Trophoblast cell (in vitro differentiated cells and primary cell): ENCODE results near the gene USP17L19. TPM values are rescaled to one million over a fixed set of nuclear protein-coding genes. Genes with fewer than 3 reads are reported as not detected.
"Not testable (repeated sequence)": the region's sequence is repeated elsewhere in the genome, so short reads cannot be mapped to it uniquely, and the experiment has no call there.

Experiments used
- DNase-seq, 2 donors: peaks; one replicate each; pipeline ENCODE4 v3.0.0-alpha.2; 2016
- H2AFZ ChIP-seq: 2 replicates; pipeline ENCODE4 v1.6.1; 2013; ENCODE audit warnings: low read length, moderate library complexity, mild to moderate bottlenecking; ENCODE audit not compliant: insufficient read depth, poor library complexity
- H2AK5ac ChIP-seq: 2 replicates; pipeline ENCODE4 v1.6.1; 2013; ENCODE audit warnings: mild to moderate bottlenecking, low read length
- H2BK120ac ChIP-seq: 2 replicates; pipeline ENCODE4 v1.6.1; 2013; ENCODE audit warnings: low read length, mild to moderate bottlenecking, moderate library complexity; ENCODE audit not compliant: insufficient read depth, poor library complexity
- H2BK12ac ChIP-seq: 2 replicates; pipeline ENCODE4 v1.6.1; 2013; ENCODE audit warnings: mild to moderate bottlenecking, low read length, moderate library complexity
- H2BK5ac ChIP-seq: 2 replicates; pipeline ENCODE4 v1.6.1; 2013; ENCODE audit warnings: low read length, low read depth, moderate library complexity, mild to moderate bottlenecking; ENCODE audit not compliant: poor library complexity
- H3K14ac ChIP-seq: 2 replicates; pipeline ENCODE4 v1.6.1; 2013; ENCODE audit warnings: mild to moderate bottlenecking, low read length
- H3K18ac ChIP-seq: 2 replicates; pipeline ENCODE4 v1.6.1; 2013; ENCODE audit warnings: mild to moderate bottlenecking, low read length
- H3K23ac ChIP-seq: 2 replicates; pipeline ENCODE4 v1.6.1; 2013; ENCODE audit warnings: low read length
- H3K27ac ChIP-seq: 2 replicates; pipeline ENCODE4 v1.5.1; 2013; ENCODE audit warnings: low read depth, mild to moderate bottlenecking, inconsistent platforms, low read length, moderate library complexity
- H3K27me3 ChIP-seq: 2 replicates; pipeline ENCODE4 v1.6.1; 2013; ENCODE audit warnings: inconsistent platforms, mild to moderate bottlenecking, low read length, moderate library complexity; ENCODE audit not compliant: insufficient read depth
- H3K36me3 ChIP-seq, 2 experiments: 1 replicate in 1 of 2; 2 replicates in 1 of 2; pipeline ENCODE4 v1.6.1; 2013; ENCODE audit warnings: low read length in 2 of 2, mild to moderate bottlenecking in 2 of 2, moderate library complexity in 1 of 2; ENCODE audit not compliant: insufficient read depth in 2 of 2, control insufficient read depth in 1 of 2
- H3K4ac ChIP-seq: 2 replicates; pipeline ENCODE4 v1.6.1; 2013; ENCODE audit warnings: low read depth, mild to moderate bottlenecking, low read length, moderate library complexity
- H3K4me1 ChIP-seq, 2 experiments: 1 replicate in 1 of 2; 2 replicates in 1 of 2; pipeline ENCODE4 v1.6.1; 2013; ENCODE audit warnings: low read length in 2 of 2, mild to moderate bottlenecking in 2 of 2, moderate library complexity in 1 of 2; ENCODE audit not compliant: insufficient read depth in 2 of 2, control insufficient read depth in 1 of 2
- H3K4me2 ChIP-seq: 2 replicates; pipeline ENCODE4 v1.6.1; 2013; ENCODE audit warnings: inconsistent platforms, mild to moderate bottlenecking, low read length, moderate library complexity
- H3K4me3 ChIP-seq: 2 replicates; pipeline ENCODE4 v1.5.1; 2013; ENCODE audit warnings: mild to moderate bottlenecking, low read depth, low read length, inconsistent platforms
- H3K79me1 ChIP-seq: one replicate; pipeline ENCODE4 v1.6.1; 2013; ENCODE audit warnings: low read length
- H3K79me2 ChIP-seq: 2 replicates; pipeline ENCODE4 v1.6.1; 2013; ENCODE audit warnings: low read length, mild to moderate bottlenecking; ENCODE audit not compliant: control insufficient read depth, insufficient read depth, poor library complexity
- H3K9ac ChIP-seq: 2 replicates; pipeline ENCODE4 v1.6.1; 2013; ENCODE audit warnings: mild to moderate bottlenecking, low read length
- H3K9me3 ChIP-seq: 2 replicates; pipeline ENCODE4 v1.6.1; 2013; ENCODE audit warnings: low read depth, mild to moderate bottlenecking, control low read depth, inconsistent platforms, low read length; ENCODE audit not compliant: insufficient read depth
- H4K12ac ChIP-seq: 2 replicates; pipeline ENCODE4 v1.6.1; 2013; ENCODE audit warnings: low read depth, mild to moderate bottlenecking, low read length, moderate library complexity
- H4K8ac ChIP-seq: 2 replicates; pipeline ENCODE4 v1.6.1; 2013; ENCODE audit warnings: low read depth, mild to moderate bottlenecking, low read length, moderate library complexity
- H4K91ac ChIP-seq: one replicate; pipeline ENCODE4 v1.6.1; 2013; ENCODE audit warnings: low read depth, mild to moderate bottlenecking, low read length, moderate library complexity
- WGBS: extraction: QIAGEN DNeasy Blood & Tissue Kit; methylation state at CpG from one replicate; pipeline ENCODE4 v1.1.7; 2013; ENCODE audit warnings: missing lambda C conversion rate; ENCODE audit not compliant: insufficient read length, insufficient coverage; ENCODE audit errors: extremely low coverage; 5-methylcytosine and 5-hydroxymethylcytosine counted together
- polyA plus RNA-seq: library from polyadenylated mRNA; stranded (reverse); fragments of 200-250 nt; gene quantifications from 2 replicates; pipeline ENCODE4 v1.2.3, GENCODE V29; 2013

Gene USP17L19
- polyA plus RNA-seq: not detected in 2 replicates

- H3K9ac ChIP-seq, H4K91ac ChIP-seq, H3K27ac ChIP-seq, H3K9me3 ChIP-seq, H2BK12ac ChIP-seq, H2BK120ac ChIP-seq, H3K79me1 ChIP-seq, H2AK5ac ChIP-seq, H2AFZ ChIP-seq, H4K8ac ChIP-seq, H3K14ac ChIP-seq, H3K36me3 ChIP-seq, H3K4me3 ChIP-seq, H4K12ac ChIP-seq, H3K4me1 ChIP-seq, DNase-seq, H3K23ac ChIP-seq, H3K4ac ChIP-seq, H3K27me3 ChIP-seq, H3K79me2 ChIP-seq, H2BK5ac ChIP-seq, H3K4me2 ChIP-seq, H3K18ac ChIP-seq: not testable (repeated sequence)
- no CpG with 5 or more reads among the region's 13 CpGs for WGBS
These were observed at the start of gene USP17L19 for GRCh38 chr4:9253078-9253477. Gene USP17L19 (plus strand): TSS chr4:9253378. CDS start chr4:9253378, 0 bp downstream.

GRCh38 chr4:9210357-9210756 is 42.8 kb upstream of the USP17L19 start, which contains the start of gene USP17L10:
Gene USP17L10 (plus strand): TSS chr4:9210657. CDS start chr4:9210657, 0 bp downstream.
- not testable (repeated sequence) for H3K4me2 ChIP-seq, H2BK5ac ChIP-seq, H3K9me3 ChIP-seq, H3K4ac ChIP-seq, H2BK120ac ChIP-seq, H3K4me3 ChIP-seq, H3K79me1 ChIP-seq, H3K79me2 ChIP-seq, H3K27ac ChIP-seq, H3K23ac ChIP-seq, H3K9ac ChIP-seq, H3K18ac ChIP-seq, H3K27me3 ChIP-seq, H4K12ac ChIP-seq, H3K36me3 ChIP-seq, H2BK12ac ChIP-seq, DNase-seq, H2AK5ac ChIP-seq, H4K91ac ChIP-seq, H4K8ac ChIP-seq, H3K14ac ChIP-seq, H3K4me1 ChIP-seq, H2AFZ ChIP-seq
- WGBS: no CpG with 5 or more reads among the region's 13 CpGs

- H3K36me3 ChIP-seq: not testable (repeated sequence)
These were observed 38.5 kb upstream of the USP17L19 start for GRCh38 chr4:9214701-9215100.

GRCh38 chr4:9215105-9215504 is 38.1 kb upstream of the USP17L19 start, which contains the start of gene USP17L11:
Gene USP17L11 (plus strand): TSS chr4:9215405. CDS start chr4:9215405, 0 bp downstream.
- no CpG with 5 or more reads among the region's 14 CpGs for WGBS
- not testable (repeated sequence) for H3K23ac ChIP-seq, H3K36me3 ChIP-seq, H4K12ac ChIP-seq, H4K91ac ChIP-seq, H4K8ac ChIP-seq, H2AK5ac ChIP-seq, H3K4ac ChIP-seq, H3K79me2 ChIP-seq, H2BK12ac ChIP-seq, DNase-seq, H3K18ac ChIP-seq, H2BK5ac ChIP-seq, H2AFZ ChIP-seq, H3K79me1 ChIP-seq, H3K14ac ChIP-seq, H3K27ac ChIP-seq, H3K27me3 ChIP-seq, H3K4me3 ChIP-seq, H3K9ac ChIP-seq, H2BK120ac ChIP-seq, H3K4me1 ChIP-seq, H3K9me3 ChIP-seq, H3K4me2 ChIP-seq

More at GRCh38 chr4:9214701-9215100, 38.5 kb upstream of the USP17L19 start:
- H3K4me3 ChIP-seq, H3K18ac ChIP-seq, H4K12ac ChIP-seq, H4K91ac ChIP-seq, H3K14ac ChIP-seq, H3K9me3 ChIP-seq, H2AFZ ChIP-seq, H3K9ac ChIP-seq, H3K4me2 ChIP-seq, H2BK12ac ChIP-seq, H3K23ac ChIP-seq, H4K8ac ChIP-seq, H3K79me2 ChIP-seq, H2BK120ac ChIP-seq, H3K79me1 ChIP-seq, H2BK5ac ChIP-seq, H3K4ac ChIP-seq, H3K27me3 ChIP-seq, DNase-seq, H3K27ac ChIP-seq, H2AK5ac ChIP-seq, H3K4me1 ChIP-seq: not testable (repeated sequence)
- WGBS: no CpG with 5 or more reads among the region's 14 CpGs
